Inflammatory macrophage (primary cell): ENCODE results near the gene LPCAT3.
"Not testable (repeated sequence)": the region's sequence is repeated elsewhere in the genome, so short reads cannot be mapped to it uniquely, and the experiment has no call there.

Experiments used
- DNase-seq, 2 donors: peaks; one replicate each; pipeline ENCODE4 v3.0.0-alpha.2; 2020 to 2022

Gene LPCAT3

GRCh38 chr12:7035463-7035862, 17.2 kb upstream of the LPCAT3 start:
- no peak for DNase-seq

- no peak for DNase-seq
Observed at GRCh38 chr12:7034464-7034863, 16.2 kb upstream of the LPCAT3 start.

DNA sequence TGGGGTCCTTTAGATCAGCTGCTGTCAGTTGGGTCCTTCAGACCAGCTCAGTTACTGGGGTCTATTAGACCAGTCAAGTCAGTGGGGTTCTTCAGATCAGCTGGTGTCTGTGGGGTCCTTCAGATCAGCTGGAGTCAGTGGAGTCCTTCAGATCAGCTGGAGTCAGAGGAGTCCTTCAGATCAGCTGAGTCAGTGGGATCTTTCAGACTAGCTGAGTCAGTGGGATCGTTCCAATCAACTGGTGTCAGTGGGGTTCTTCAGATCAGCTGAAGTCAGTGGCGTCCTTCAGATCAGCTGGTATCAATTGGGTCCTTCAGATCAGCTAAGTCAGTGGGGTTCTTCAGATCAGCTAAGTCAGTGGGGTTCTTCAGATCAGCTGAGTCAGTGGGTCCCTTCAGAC, 14.7 kb upstream of the LPCAT3 start:
- DNase-seq, result no peak

DNA sequence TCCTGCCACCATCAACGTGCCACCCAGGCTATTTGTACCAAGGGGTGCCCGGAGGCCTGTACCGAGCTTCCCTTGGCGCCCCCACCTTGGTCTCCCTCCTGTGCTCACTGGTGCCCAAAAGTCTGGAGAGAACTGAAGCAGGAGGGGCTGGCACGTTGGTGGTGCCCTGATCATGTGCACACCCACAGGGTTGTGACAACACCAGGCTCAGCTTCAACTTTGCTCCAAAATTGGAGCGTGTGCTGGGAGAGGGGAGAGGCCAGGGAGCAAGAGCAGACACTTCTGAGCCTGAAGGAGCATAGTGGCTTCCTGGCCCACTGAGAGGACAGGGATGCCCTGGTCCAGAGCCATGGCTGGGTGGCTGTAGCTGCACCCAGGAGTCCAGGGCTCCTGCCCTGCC, 13.0 kb upstream of the LPCAT3 start:
- peak in 1 of 2 donors; percentile 13 for DNase-seq

DNA sequence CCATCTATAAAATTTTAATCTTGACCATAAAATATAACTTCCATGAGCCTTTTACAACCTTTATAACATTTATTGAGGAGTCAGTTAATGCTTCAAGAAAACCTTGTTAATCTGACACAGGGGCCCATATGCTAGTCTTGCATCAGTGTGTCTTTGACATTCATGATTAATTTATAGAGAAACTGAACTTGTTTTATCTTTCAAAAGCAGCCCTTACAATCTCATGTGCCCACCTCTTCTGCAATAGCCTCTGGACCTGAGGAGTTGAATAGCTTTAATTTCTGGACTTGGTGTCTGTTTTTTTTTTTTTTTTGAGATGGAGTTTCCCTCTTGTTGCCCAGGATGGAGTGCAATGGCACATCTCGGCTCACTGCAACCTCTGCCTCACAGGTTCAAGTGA, 8.6 kb upstream of the LPCAT3 start:
- no peak for DNase-seq

- DNase-seq, result no peak
Observed at GRCh38 chr12:7023114-7023513, 4.8 kb upstream of the LPCAT3 start.

DNA sequence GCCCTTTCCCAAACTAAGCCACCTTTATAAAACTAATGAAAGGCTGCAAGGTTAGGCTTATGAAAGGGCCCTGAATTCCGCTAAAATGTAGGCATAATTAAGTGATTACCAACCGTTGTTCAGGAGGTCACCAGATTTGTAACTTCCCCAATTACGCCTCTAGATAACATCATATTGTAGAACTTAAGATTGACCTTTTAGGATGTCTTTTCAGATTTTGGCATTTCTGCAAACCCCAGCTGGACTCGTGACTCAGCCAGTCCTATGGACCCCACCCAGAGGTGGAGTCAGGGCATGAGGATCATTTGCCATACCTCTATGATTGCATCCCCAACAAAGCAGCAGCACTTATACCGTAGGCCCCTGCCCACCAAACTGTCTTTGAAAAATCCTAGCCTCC, 3.7 kb upstream of the LPCAT3 start:
- peak; percentile 69 to 87 for DNase-seq

DNA sequence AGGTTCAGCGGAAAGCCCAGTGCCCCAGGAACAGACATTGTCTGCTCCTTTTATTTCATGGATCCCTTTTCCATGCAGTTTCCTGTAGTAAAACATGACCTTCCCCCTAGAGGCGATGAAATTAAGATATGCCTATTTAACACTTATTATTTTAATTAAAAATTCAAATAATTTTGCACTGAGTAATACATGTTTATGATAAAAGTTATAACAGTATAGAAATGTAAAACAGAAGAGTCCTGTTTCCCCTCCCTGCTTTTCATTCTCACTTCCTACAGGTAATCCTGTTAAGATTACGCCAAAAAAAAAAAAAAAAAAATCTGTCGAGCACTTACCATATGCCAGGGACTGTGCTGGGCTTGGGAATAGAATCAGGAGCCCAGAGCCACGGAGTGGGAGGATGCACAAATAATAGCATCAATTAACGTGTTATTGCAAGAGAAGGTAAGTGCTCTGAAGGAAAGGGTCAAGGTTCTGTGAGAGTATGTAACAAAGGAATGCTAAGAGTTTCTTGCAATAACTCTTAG, 830 bp upstream of the LPCAT3 start:
- DNase-seq, result no peak

DNA sequence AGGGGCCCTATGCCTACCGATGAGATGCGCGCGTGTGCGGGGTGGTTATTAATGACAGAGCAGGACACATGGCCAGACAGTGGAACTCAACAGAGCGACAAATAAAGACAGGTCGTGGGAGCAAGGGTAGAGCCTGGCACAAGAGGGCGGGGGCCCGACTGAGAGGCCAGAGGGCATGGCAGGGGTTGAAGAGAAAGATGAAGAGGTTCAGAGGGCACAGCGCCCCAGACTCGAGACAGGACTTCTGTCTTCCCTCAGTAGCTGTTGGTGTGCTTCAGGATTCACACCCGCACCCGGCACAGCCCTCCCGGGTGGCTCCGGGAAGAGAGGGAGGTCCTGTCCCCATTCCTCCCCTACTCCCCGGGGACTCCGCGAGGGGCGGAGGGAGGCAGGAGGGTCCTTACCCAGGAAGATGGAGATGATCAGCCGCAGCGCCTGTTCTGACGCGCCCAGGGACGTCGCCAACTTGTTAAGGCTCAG, 366 bp downstream of the LPCAT3 start:
- peak; percentile 18 to 20 for DNase-seq

DNA sequence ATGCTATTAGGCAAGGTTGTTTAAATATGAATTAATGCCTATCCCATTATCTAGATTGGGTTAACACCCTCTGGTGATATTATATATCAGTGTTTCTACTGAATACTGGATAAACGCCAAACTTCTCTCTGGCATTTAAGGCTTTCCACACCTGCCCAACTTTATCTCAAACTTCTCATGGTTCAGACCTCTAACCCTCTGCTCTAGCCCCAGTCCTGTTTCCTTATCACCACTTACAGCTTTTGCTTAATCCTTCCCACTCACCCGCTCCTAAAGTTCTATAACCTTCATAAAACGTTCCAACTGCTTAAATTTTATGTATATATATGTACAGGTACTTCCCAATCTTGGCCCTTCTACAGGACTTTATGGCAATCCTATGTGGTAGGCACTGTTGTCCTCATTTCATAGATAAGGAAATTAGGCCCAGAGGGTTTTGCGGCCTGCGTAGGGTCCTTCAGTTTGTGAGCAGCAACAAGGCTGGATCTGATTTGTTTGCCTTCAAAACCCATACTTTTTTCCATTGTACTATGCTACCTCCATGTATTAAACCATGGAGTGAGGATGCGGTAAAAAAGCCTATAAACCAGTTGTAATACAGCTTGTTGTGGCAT, 1.2 kb downstream of the LPCAT3 start:
- DNase-seq, result no peak

GRCh38 chr12:7015555-7016370, 2.5 kb downstream of the LPCAT3 start:
- DNase-seq, result no peak

DNA sequence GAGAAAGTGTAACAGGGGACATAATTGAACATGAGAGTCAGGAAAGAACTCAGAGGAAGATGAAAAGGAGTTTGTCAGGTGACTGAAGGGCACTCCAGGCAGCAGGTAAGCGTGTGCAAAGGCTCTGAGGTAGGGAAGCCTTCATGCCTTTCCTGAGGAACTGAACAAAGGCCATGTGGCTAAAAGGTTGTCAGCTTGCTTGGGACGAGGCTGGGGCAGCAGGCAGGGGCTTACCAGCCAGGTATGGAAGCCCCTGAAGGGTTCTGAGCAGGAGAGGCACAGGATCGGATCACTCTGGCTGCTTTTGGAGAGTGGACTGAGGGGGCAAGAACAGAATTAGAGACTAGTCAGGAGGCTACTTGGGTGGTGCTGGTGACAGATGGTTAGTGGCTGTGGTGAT, 5.2 kb downstream of the LPCAT3 start:
- DNase-seq, result no peak

DNA sequence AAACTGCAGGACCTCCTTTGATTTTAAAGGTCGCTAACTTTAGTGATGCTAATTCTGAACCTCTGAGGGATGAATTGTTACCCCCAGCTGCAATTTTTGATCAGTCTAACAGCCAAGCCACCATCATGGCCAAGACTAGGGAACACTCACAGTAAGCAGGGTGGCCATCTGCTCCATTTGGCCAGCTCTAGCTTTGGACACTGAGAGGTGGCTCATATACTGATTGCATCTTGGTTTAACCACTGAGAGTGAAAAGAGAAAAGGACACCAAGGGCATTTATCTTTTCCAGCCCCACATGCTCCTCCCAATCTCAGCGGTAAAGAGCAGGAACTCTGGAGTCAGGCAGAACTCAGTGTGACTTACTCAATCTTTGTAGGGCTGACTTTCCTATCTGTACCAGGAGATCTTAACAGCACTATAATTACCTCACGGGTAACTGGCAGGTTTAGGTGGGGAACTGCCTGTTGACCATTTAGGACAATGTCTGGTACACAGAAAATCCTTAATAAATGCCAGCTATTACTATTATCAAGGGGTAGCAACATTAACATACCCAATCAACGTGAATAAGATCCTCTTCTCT, 6.2 kb downstream of the LPCAT3 start:
- no peak for DNase-seq

DNA sequence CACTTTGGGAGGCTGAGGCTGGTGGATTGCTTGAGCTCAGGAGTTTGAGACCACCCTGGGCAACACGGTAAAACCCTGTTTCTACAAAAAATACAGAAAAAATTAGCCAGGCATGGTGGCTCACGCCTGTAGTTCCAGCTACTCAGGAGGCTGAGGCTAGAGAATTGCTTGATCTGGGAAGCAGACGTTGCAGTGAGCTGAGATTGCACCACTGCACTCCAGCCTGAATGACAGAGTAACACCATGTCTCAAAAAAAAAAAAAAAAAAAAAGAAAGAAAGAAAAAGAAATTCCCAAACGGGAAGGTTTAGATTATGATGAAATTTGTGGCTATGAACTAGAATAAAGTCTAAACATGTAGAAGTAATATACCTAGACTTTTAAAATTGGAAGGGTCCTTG, 6.9 kb downstream of the LPCAT3 start:
- not testable (repeated sequence) for DNase-seq

- DNase-seq, result no peak
Observed at GRCh38 chr12:7009512-7009911, 8.8 kb downstream of the LPCAT3 start.

DNA sequence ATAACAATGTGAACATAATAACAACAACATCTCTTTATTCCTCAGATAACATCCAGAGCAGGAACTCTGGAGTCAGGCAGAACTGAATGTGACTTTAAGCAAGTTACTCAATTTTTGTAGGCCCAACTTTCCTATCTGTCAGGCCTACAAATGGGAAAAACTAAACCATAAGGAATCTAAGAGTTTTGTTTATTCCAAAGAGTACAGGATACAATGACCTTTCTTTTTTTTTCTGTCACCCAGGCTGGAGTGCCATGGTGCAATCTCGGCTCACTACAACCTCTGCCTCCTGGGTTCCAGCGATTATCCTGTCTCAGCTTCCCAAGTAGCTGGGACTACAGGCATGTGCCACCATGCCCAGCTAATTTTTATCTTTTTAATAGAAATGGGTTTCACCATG, 9.4 kb downstream of the LPCAT3 start:
- DNase-seq, result no peak

DNA sequence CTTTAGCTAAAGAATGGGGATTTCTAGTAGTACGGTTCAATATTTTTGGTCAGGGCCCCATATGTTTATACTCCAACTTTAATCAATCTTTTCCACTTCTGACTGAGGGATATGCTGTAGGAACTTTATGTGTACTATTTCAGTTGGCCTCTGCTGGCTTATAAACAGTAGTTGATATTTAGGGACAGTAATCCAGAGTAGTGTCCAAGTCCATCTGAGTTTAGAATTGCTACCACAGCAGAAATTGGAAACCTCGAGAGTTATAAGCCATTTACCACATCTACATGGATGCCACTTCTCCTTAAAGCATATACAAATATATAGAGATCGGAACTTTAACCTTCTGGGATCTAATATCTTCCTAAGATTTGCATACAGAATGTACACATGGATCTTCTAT, 11.6 kb downstream of the LPCAT3 start:
- DNase-seq, result no peak

- peak; percentile 25 to 71 for DNase-seq
Observed at GRCh38 chr12:7005311-7005710, 13.0 kb downstream of the LPCAT3 start.

GRCh38 chr12:7004840-7005239, 13.4 kb downstream of the LPCAT3 start:
- DNase-seq, result no peak

DNA sequence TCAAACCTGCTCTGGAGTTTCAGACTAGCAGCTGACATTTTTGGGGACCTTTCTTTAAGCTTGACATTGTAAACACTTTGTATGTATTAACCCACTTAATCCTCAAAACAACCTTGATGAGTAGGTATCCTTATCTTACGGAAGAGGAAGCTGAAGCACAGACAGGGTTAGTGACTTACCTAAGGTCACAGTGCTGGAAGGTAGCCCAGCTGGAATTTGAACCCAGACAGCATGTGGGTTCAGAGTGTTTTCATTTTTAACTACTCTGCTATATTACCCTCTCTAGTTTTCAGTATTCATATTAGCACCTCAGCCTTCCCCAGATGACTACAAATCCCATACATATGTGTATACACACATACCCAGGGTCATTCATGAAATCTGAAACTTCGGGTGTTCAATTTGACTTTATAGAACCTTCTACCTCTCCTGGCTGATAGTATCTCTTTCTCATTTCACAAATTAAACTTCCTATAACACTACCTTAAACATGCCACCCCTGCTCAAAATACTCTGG, 13.9 kb downstream of the LPCAT3 start:
- no peak for DNase-seq

GRCh38 chr12:7001921-7002591, 16.2 kb downstream of the LPCAT3 start:
- peak in 1 of 2 donors; percentile 4 for DNase-seq

DNA sequence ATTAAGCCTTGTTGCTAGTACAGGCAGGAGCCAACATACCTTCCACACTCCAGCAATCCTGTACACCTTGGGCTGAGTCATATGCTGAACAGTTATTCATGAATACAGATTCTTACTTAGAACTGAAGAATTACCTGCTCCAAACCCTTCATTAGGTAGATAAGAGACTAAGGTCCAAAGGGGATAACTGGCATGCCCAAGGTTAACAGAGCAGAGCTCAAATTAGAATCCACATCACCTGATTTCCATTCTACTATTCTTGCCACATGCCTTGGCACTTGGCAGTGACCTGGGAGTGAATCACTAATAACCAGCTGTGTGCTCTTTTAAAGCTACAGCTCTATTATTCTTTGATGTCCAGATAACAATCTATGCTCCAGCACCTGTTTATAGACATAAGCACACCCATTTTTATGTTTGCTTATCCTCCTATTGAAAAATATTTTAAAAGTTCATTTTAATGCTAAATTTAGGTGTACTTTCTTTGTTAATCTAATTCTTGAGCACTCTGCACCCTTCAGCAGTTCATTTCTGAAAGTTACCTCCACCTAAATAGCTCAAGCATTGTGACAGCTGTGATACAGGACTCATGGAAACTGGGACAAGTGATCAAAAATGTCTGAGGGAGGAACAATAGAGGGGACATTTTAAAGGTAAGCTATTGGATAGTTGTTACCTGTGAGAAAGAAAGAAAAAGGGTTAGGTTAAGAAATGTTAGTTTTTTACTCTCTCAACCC, 19.4 kb downstream of the LPCAT3 start:
- no peak for DNase-seq
